GM19452 (cell line): ENCODE data around the gene STX5.
"Not testable (repeated sequence)": the region's sequence is repeated elsewhere in the genome, so short reads cannot be mapped to it uniquely, and the experiment has no call there.

ENCODE experiments used
- ATAC-seq: cut with Tn5 transposase; IDR thresholded peaks from one replicate; pipeline ENCODE4 v1.9.1; 2021; ENCODE audit not compliant: unreplicated experiment

The STX5 gene

DNA sequence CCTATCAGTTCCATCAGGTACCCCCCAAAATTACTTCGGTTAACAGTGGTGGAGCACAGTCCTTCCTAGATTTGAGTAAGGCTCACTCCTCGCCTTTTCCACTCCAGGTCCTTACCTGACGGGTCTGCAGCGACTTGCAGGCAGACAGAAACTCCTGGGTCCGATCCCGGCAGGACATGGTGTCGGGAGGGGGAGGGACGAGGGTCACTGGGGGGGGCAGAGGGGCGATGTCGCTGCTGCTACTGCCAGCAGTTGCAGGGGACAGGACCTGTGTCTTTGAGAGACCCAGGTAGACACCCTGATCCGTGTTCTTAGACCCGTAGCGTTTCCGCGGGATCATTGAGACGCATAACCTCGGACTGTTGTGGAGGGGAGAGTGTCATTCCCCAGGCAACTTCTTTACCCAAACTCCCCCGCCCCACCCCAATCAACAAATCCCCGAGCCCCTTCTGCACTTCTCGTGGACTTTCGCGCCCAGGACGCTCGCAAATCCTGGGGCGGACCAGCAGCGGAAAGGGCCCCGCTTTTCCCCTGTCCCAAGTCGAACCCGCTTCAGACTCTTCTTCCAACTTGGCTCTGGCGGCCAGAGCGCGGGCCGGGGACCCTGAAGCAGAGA lies 839 bp downstream of the STX5 start:
- ATAC-seq, result peak; percentile 5

DNA sequence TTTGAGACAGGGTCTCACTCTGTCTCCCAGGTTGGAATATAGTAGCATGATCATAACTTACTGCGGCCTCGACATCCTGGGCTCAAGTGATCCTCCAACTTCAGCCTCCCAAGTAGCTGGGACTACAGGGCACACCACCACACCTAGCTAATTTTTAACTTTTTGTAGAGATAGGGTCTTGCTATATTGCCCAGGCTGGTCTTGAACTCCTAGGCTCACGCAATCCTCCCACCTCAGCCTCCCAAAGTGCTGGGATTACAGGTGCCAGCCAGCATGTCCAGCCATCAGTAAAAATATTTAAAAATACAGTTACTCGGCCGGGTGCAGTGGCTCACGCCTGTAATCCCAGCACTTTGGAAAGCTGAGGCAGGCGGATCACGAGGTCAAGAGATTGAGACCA lies 3.7 kb downstream of the STX5 start:
- not testable (repeated sequence) for ATAC-seq

DNA sequence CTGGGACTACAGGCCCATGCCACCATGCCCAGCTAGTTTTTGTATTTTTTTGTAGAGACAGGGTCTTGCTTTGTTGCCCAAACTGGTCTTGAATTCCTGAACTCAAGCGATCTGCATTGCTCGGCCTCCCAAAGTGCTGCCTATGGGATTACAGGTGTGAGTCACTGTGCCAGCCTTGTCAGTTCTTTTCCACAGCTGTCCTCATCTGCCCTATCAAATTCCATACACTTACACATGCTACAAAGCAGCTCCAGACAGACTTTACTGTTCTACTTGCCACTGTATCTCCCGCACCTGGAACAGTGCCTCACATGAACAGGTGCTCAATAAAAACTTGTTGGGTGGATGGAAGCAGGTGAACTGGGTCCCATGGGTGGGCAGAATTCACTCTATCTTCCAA lies 8.2 kb downstream of the STX5 start:
- no peak for ATAC-seq

DNA sequence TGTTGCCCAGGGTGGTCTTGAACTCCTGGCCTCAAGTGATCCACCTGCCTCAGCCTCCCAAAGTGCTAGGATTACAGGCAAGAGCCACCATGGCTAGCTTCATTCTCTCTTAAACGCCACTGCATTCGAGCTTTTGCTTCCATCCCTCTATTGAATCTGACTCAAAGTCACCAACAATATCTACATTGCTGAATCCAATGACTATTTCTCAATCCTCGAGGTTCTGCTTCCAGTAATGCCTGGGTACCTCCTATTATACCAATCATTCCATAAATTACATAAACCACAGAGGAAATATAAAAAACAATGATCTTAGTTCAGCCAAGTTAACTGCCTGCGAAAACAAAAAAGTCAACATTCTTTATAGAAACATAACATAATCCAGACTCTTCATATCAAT lies 14.7 kb downstream of the STX5 start:
- ATAC-seq, result no peak

DNA sequence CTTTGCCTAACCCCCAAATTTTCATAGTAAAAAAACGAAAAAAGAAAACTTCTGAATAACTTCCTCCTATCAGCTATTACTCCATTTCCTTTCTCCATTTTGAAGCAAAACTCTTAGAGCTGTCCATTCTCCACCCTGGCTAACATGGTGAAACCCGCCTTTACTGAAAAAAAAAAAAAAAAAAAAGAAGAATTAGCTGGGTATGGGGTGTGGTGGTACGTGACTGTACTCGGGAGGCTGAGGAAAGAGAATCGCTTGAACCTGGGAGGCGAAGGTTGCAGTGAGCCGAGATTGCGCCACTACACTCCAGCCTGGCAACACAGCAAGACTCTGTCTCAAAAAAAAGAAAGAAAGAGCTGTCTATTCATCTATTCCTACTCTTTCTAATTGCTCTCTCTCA lies 15.3 kb downstream of the STX5 start:
- no peak for ATAC-seq

DNA sequence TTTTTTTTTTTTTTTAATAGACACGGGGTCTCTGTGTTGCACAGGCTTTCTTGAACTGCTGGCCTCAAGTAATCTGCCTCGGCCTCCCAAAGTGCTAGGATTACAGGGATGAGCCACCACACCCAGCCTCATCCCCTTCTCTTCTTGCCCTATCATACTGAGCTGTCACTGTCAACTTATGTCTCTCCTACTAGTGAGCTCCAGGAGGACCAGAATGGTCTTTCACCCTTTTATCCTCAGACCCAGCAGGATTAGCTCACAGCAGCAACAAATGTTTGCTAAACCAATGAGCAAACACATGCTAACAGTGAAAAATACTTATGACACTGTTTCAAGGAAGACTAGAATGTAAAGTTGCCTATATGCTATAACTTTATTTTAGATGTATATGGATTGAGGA lies 20.2 kb downstream of the STX5 start:
- no peak for ATAC-seq

DNA sequence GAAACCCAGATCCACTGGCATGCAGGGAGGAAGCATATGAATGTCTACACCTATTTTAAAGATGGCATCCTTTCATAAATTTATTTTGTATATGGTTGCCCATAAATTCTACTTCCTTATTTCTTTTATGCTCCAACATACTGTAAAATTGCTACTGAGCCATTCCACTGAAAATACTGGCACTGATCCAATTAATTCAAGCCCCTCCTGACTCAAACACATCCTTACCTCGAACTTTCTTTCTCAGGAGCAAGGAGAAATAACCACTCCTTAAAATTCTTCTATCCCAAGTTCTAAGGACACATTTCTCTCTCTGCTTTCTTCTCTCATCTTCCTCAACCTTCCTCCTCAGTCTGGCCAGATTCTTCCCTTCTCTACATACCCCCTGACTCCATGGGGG lies 21.1 kb downstream of the STX5 start:
- ATAC-seq, result no peak

DNA sequence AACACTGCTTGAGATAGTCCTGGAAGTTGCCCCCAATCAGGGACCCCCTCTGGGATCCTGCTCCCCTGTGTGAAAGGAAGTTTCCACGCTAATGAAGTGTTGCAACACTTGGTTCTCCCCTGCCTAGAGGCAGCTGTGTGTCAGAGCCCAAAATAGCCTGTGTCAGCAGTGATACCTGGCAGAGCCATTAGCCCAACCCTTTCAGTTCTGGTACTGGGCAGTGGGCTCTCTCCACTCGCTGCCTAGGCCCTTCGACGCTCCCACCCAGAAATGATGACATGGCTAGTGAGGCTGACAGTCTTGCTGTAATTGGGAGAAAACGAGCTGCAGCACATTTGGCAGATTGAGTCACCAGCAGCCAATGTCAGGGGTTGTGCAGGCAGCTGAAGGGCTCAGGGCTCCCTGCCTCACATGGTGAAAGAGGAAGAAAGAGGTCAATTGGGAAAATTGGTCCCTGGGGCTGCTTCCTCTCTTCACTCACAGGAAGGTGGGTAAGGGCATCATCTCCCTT lies 25.2 kb downstream of the STX5 start:
- ATAC-seq, result no peak

DNA sequence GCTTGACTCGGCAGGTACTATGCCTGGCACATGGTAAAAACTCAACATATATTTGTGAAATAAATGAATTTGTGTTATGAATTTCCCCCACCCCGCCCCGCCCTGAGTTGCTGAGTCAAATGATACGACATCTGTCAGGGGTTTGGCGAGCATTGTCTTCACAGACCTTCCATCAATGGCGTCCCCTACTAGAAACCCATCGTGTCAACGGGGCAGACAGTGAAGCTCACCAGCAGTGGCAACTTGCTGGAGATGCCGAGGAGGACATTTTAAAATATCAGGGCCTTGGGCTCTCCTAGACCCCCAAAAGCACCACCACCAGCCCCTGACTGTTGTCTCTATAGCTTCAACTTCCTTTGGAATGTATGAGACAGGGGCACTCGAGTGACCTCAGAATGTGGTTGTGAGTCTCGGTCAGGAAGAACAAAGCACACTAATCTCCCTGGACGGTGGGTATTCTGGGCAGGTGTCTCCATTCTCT lies 25.9 kb downstream of the STX5 start:
- ATAC-seq, result no peak

DNA sequence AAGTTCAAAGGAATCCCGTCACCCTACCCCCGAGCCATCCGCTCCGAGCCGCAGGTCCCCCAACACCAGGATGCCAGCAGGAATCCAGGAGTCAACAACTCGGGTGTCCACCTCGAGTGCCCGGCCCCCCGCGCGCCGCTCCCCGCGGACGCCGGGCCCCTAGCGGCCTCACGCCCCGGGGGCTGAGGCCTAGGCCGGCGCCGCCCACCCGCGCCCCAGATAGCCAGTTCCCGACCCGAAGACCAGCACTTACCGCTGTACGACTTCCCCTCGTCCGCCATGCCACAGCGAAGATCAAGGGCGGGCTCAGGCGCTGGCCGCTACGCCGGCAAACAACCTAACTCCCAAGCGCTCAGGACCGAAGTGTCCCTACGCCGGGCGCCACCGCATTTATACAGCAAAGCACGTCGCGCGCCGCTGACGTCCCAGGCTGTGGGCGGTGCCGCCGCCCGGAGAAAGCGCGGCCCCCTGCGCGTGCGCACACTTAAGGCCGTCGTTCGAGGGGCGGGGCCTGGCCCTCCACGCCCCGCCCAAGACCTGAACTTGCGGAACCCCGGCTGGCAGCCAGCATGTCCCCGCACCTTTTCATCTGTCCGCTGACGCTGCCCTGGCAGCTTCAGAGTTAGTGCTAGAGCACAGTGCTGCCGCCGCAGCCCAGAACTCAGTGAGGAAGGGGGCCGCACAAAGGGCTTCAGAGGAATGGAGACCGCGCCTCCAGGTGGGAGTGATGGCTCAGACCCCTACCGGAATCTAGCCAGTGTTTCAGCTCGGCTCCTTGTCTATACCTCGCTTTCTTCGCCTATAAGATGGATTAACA lies 26.6 kb downstream of the STX5 start, which contains the start of gene NXF1:
TSS of gene NXF1 (minus strand) at position 365 of the 817 bp plus-strand sequence. CDS start at position 281, 84 bp downstream.
- peak; percentile 85 for ATAC-seq

DNA sequence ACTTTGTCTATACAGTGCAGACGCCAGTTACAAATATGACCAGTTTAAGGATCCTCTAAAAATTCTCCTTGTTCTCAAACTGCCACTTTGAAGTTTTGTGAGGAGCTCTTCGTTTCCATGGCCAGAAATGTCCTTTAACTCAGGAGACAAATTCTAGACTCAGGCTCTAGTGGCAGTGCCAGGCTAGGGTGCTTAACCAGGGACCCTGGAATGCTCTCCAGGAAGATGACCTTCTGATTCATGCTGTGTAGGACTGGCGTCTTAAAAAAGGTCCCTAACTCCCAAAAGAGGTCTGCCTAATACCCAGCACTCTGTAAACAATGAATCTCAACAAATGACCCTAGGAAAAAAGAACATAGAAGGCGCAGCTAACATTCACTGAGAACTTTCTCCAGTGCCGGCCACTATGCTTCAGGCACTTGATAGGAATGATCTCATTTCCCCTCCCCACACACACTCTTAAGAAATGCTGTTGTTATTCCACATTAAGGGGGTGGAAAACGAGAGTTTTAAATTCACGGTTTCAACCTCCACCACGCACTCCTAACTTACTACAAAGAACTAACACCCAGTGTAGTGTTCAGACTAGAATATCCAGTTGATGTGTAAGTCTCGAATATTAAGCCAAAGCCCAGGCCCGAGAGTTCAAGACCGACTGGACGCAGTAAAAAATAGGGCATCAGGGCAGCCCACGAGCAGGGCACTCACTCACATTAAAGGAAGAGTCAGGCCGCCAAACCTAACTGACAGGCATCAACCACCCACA lies 27.4 kb downstream of the STX5 start:
- no peak for ATAC-seq

DNA sequence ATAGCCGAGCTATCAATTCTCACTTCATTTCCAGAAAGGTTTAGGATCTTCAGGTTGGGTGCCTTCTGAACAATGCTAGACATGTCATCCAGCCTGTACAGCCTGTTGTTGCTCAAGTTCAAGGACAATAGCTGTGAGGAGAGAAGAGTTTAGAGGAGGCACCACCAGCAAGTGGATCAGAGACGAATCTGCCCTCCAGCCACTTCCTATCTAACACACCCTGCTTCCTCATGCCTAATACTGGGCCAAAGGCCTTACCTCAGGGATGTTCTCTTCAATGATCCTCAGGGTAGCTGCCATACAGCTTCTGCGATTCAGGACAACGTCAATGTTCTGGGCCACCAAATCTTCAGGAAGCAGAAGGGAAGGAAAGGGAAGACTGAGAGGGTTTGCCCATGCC lies 30.8 kb downstream of the STX5 start:
- ATAC-seq, result no peak

DNA sequence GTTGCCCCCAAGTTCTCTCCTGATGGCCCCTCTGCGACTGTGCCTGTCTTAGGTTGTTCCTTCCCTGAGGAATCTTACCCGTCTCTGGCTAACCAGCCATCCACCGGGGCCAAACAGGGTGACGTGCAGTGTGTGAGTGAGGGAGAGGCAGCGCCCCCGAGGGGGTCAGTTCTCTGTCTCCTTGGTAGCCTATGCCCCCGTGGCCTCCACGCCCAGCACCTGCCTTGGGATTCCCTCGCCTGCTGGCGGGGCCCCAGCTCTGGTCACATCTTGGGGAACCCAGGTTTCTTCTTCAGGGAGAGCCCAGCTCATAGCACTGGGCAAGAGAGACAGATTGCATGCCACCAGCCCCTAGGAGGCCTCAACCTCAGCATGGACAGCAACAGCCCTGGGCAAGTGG lies 32.4 kb downstream of the STX5 start:
- ATAC-seq, result no peak

DNA sequence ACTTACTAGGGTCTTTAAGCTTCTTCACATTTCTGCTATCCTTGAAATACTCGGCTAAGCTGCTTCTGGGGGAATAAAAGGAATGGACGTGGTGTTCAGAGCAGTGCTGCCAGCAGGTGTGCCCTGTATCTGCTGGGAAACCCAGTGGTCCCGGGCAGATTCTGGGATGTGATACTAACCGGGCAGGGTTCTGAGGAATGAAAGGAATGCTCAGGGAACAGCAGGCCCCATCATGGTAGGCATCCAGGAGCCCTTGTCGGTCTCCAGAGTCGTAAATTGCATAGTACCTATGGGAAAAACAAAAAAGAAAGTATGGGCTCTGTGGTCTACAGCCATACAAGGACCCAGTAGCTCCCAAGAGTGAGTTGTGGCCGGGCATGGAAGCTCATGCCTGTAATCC lies 35.6 kb downstream of the STX5 start:
- ATAC-seq, result no peak

DNA sequence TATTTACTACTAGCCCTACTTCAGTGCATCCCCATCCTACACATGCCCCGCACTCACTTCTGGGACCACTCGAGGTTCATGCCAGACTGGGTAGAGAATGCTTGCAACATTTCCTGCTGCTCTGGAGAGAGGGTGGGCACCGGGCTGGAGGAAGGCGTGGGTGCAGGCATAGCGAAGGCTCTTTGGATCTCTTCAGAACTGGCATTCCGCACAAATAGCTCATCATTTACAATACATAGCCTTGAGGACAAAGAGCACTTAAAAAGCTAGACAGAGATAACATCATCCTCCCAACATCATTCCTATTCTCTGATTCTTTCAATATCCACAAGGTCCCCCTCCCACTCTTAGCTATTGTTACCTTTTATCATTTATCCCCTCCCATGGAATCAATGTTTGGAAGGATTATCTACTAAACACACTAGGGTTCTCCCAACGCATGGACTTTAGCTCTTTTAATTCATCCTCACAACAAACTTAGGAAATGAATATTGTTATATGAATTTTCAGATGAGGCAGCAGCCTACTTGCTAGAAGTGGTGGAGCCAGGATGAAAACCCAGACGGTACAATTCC lies 37.6 kb downstream of the STX5 start:
- ATAC-seq, result no peak

DNA sequence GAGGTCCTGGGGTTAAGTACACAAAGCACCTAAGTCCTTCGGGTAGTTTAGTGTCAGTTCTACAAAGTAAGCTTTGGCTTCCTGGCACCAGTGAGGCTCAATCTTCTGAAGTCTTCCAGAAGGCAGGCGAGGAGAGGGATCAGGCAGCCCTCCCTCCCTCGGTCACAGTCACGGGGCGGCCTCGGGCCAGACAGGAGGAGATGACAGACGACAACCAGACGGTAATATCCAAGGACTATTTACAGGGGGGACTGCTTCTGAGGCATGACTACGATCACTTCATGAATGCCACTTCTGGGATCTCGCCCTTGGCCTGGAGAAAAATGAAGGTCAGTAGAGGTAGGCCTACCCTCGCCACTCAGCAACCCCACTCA lies 39.7 kb downstream of the STX5 start:
- peak; percentile 10 for ATAC-seq

DNA sequence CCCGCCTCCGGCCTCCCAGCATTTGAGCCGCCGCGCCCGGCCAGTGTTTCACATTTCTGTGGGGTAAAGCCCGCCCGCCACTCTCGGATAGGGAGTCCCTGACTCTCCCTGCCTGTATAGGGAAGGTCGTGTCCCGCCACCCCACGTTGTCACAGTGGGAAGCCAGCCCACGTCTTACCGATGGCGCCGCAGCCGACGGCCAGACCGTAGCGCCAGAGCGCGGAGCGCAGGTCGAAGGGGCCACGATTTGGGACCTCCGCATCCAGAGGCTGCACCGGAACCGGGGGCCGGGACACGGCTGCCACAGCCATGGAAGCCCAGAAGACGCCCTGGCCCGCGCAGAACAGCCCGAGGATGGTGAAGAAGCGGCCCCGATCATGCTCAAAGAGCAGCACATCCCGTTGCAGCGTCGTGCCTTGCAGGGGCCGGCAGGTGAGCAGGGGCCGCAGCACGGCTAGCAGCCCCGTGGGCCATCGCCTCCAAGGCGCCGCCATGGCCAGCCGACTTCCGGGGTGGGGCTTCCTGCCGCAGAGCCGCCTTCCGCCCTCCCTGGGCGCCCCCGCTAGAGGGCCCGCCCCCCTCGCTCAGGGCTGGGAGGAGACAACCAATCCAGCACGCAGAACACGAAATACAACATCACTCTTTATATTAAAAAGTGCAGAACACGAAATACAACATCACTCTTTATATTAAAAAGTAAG lies 40.2 kb downstream of the STX5 start, which contains the start of gene TMEM223:
TSS of gene TMEM223 (minus strand) at position 506 of the 701 bp plus-strand sequence. CDS start at position 494, 12 bp downstream.
- peak; percentile 69 for ATAC-seq

DNA sequence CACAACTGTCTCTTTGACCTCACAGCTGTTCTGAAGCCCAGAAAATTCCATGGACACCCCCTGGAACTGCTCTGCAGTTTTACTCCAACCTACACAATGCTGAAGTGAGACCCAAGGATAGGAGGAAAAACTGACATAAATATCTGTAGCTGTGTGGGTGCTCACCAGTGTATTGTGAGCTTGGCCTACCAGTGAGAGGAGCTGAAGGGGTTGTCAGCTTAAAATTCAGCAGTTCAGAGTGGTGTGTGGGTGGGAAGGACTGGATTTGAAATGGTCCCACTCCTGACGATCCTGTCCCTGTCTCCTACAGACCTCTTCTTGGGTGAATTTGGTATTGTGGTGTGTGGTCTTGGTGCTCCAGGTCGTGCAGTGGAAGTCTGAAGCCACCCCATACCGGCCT lies 42.3 kb downstream of the STX5 start:
- ATAC-seq, result no peak

DNA sequence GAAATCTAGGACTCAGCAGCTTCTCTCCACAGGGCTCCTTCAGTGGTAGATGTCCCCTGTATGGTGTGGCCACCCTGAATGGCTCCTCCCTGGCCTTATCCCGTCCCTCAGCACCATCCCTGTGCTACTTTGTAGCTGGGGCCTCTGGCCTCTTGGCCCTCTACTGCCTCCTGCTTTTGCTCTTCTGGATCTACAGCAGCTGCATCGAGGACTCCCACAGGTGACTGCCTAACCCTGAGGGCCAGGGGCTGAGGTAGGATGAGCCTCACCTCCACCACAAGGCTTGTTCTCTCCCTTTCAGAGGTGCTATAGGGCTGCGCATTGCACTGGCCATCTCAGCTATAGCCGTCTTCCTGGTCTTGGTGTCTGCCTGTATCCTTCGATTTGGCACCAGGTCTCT lies 42.9 kb downstream of the STX5 start:
- ATAC-seq, result no peak

DNA sequence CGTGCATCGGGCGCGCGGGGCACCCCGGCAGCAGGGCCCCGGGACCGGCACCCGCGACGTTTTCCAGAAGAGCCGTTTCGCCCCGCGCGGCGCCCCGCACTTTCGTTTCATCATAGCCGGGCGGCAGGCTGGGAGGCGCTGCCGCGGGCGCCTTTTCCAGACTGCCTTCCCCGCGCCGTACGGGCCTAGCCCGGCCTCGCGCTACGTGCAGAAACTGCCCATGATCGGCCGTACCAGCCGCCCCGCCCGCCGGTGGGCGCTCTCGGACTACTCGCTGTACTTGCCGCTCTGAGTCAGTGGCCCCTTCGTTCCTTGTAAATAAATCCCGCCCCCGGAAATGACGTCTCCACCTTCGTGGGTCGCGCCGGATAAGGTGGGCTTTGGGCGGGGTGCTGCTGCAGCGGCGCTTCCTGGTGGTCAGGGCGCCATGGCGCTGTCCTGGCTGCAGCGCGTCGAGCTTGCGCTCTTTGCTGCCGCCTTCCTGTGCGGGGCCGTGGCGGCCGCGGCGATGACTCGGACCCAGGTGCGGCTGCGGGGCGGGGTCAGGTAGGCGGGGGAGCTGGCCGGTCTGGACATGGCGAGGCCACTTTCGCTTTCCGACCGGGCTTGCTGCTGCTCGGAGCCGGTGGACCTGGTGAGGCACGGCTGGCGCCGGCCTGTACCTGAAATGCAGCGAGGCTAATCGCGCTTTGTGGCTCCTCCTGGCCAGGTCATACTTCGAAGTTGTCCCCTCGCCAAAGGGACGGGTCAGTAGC lies 44.7 kb downstream of the STX5 start, which contains the start of gene TMEM179B:
TSS of gene TMEM179B (plus strand) at position 398 of the 755 bp plus-strand sequence. CDS start at position 428, 30 bp downstream.
- peak; percentile 62 for ATAC-seq
